Measurements from ENCODE around the gene RIBC2.

The RIBC2 gene

GRCh38 chr22:45469281-45470073 lies 56.0 kb downstream of the RIBC2 start:
- in situ Hi-C loops (cut with HindIII; ENCODE audit: low sequenced_read_pairs), result loop anchor here (10.0 kb wide), 1 partner anchor 195 kb away; no protein-coding TSS in a partner anchor

DNA sequence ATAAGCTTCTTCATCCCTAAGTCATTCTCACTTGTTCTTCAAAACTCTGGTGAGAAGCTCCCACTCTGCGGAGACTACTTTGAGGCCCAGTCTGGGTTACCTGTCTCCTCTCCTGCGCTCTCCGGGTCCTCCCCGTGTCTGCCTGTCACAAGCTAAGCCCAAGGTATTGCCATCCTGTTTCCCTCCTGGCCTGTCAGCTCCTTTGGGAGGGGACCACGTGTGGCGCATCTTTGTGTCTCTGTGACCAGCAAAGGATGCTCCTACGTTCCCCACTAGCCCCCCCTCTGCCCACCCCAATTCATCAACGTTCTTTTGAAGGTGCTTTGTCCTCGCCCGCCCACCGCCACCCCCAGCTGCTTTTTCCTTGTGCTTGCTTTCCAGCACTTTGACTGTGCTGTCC lies 57.4 kb downstream of the RIBC2 start:
- in situ Hi-C loops (cut with HindIII; ENCODE audit: low sequenced_read_pairs), result loop anchor here (10.0 kb wide), 1 partner anchor 196 kb away; no protein-coding TSS in a partner anchor

DNA sequence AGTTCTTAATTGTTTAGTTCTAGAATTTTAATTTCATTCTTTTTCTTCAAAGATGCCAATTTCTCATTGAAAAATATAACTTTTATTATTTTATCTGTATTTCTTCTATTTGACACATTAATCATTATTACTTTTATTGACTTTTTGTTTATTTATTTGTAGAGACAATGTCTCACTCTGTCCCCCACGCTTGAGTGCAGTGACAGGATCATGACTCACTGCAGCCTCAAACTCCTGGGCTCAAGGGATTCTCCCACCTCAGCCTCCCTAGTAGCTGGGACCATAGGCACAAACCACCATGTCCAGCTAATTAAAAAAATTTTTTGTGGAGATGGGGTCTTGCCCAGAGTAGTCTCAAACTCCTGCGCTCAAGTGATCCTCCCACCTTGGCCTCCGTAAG lies 58.9 kb downstream of the RIBC2 start:
- in situ Hi-C loops (cut with HindIII; ENCODE audit: low sequenced_read_pairs), result loop anchor here (10.0 kb wide), 1 partner anchor 198 kb away; no protein-coding TSS in a partner anchor

GRCh38 chr22:45473626-45474237 lies 60.2 kb downstream of the RIBC2 start:
- in situ Hi-C loops (cut with HindIII; ENCODE audit: low sequenced_read_pairs), result loop anchor here (10.0 kb wide), 1 partner anchor 199 kb away; no protein-coding TSS in a partner anchor

- in situ Hi-C loops (cut with HindIII; ENCODE audit: low sequenced_read_pairs), result loop anchor here (10.0 kb wide), 1 partner anchor 200 kb away; no protein-coding TSS in a partner anchor
Observed at GRCh38 chr22:45475063-45475747, 61.7 kb downstream of the RIBC2 start.

GRCh38 chr22:45475851-45476514 lies 62.5 kb downstream of the RIBC2 start:
- in situ Hi-C loops (cut with HindIII; ENCODE audit: low sequenced_read_pairs), result loop anchor here (10.0 kb wide), 1 partner anchor 201 kb away; no protein-coding TSS in a partner anchor

- in situ Hi-C loops (cut with HindIII; ENCODE audit: low sequenced_read_pairs), result loop anchor here (10.0 kb wide), 1 partner anchor 202 kb away; no protein-coding TSS in a partner anchor
Observed at GRCh38 chr22:45476814-45477213, 63.3 kb downstream of the RIBC2 start.

DNA sequence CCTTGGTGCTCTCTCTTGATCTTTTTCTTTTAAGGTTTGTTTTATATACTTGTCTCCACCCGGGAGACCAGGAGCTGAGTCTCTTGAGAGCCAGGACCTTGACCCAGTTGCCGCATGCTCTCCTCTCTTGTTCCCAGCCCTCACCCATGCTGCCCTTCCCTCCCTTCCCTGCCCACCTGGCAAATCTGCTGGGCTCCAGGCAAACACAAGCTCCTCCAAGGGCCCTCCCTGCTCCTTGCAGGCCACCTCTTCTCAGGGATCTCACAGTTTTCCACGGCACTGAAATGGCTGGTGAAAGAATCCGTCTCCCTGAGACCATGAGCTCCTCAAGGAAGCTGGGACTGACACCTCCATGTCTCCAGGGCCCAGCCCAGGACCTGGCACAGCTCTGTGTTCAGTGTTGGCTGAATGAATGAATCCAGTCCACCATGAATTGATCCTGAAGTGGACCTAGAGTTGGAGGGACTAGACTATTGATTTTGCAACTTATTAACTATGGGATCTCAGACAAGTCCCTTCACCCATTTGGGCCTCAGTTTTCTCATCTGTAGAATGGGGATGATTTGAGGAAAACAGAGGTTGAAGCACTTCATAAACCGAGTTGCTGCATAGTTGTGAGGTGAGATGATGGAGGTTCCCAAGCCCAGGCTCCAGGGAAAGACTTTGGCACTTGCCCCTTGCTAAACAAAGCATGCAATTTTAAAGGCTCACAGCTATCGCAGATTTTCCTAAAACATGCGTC lies 64.0 kb downstream of the RIBC2 start:
- in situ Hi-C loops (cut with HindIII; ENCODE audit: low sequenced_read_pairs), result loop anchor here (10.0 kb wide), 1 partner anchor 203 kb away; no protein-coding TSS in a partner anchor

- in situ Hi-C loops (cut with HindIII; ENCODE audit: low sequenced_read_pairs), result loop anchor here (10.0 kb wide), 1 partner anchor 203 kb away; no protein-coding TSS in a partner anchor
Observed at GRCh38 chr22:45478108-45478771, 64.7 kb downstream of the RIBC2 start.

- in situ Hi-C loops (cut with HindIII; ENCODE audit: low sequenced_read_pairs), result no loop called here
Observed at GRCh38 chr22:45480717-45481116, 67.2 kb downstream of the RIBC2 start.

GRCh38 chr22:45481661-45482060 lies 68.2 kb downstream of the RIBC2 start:
- in situ Hi-C loops (cut with HindIII; ENCODE audit: low sequenced_read_pairs), result no loop called here
